H1 (cell line): ENCODE measurements around the gene ORAI3. TPM values are rescaled to one million over a fixed set of nuclear protein-coding genes. Genes with fewer than 3 reads are reported as not detected.

ENCODE experiments used
- CTCF ChIA-PET: fragments of 300-600 bp; sonication (Branson Sonifier 250); formaldehyde crosslinking; loops from one replicate; lab custom pipeline; 2021; ENCODE audit not compliant: partially characterized antibody; lab: Charles Lee
- POLR2A ChIA-PET: fragments of 300-600 bp; sonication (Branson Sonifier 250); formaldehyde crosslinking; loops from one replicate; lab custom pipeline; 2021; ENCODE audit warnings: inconsistent platforms; ENCODE audit not compliant: partially characterized antibody; lab: Charles Lee
- DNase-seq, 2 experiments: peaks; one replicate each; pipeline versions ENCODE4 v3.0.0 to v3.0.0-alpha.2; 2010 to 2022; ENCODE audit warnings: low spot score in 2 of 2, low read depth in 1 of 2, mixed read lengths in 1 of 2
- FAIRE-seq: peaks from 2 replicates; lab custom pipeline; 2011; peaks lifted over from hg19 to GRCh38; lab: Jason Lieb, UNC
- H2AFZ ChIP-seq: 2 replicates; pipeline ENCODE4 v1.8.1; 2012; ENCODE audit warnings: low read length, inconsistent platforms
- H2AK5ac ChIP-seq: 2 replicates; pipeline ENCODE4 v1.6.1; 2013; ENCODE audit warnings: low read depth, low read length
- H2BK120ac ChIP-seq: replicated peaks from 2 replicates; pipeline ENCODE3; 2013; ENCODE audit warnings: low read depth, low read length, inconsistent platforms
- H2BK12ac ChIP-seq: 2 replicates; pipeline ENCODE4 v1.6.1; 2013; ENCODE audit warnings: low read depth, low read length
- H2BK15ac ChIP-seq: 2 replicates; pipeline ENCODE4 v1.6.1; 2013; ENCODE audit warnings: low read length
- H2BK20ac ChIP-seq: 2 replicates; pipeline ENCODE4 v1.6.1; 2013; ENCODE audit warnings: low read length
- H2BK5ac ChIP-seq: 2 replicates; pipeline ENCODE4 v1.6.1; 2013; ENCODE audit warnings: low read depth, low read length
- H3K14ac ChIP-seq: 2 replicates; pipeline ENCODE4 v1.6.1; 2013; ENCODE audit warnings: inconsistent platforms; ENCODE audit not compliant: insufficient read length
- H3K18ac ChIP-seq: 2 replicates; pipeline ENCODE4 v1.6.1; 2013; ENCODE audit warnings: low read length; ENCODE audit errors: extremely low read depth
- H3K23ac ChIP-seq: 2 replicates; pipeline ENCODE4 v1.6.1; 2013; ENCODE audit warnings: inconsistent platforms; ENCODE audit not compliant: insufficient read length
- H3K23me2 ChIP-seq: 2 replicates; pipeline ENCODE4 v1.6.1; 2013; ENCODE audit warnings: low read depth, low read length
- H3K27ac ChIP-seq: 2 replicates; pipeline ENCODE4 v1.6.1; 2011; ENCODE audit warnings: low read depth, low read length, inconsistent platforms
- H3K27me3 ChIP-seq, 4 experiments: replicated peaks in 1 of 4; 1 replicate in 1 of 4; 2 replicates in 3 of 4; pipeline versions ENCODE4 v1.6.1 to v1.8.1; 2011 to 2013; ENCODE audit warnings: low read length in 3 of 4, mild to moderate bottlenecking in 3 of 4, inconsistent platforms in 2 of 4, mixed read lengths in 2 of 4, moderate library complexity in 1 of 4; ENCODE audit not compliant: control insufficient read depth in 3 of 4, insufficient read depth in 3 of 4; ENCODE audit errors: extremely low read depth in 1 of 4
- H3K36me3 ChIP-seq, 4 experiments: 2 replicates each; pipeline versions ENCODE4 v1.6.1 to v1.8.1; 2011 to 2013; ENCODE audit warnings: mild to moderate bottlenecking in 4 of 4, low read length in 3 of 4, moderate library complexity in 2 of 4, control low read depth in 1 of 4, inconsistent platforms in 1 of 4; ENCODE audit not compliant: insufficient read depth in 4 of 4, control insufficient read depth in 2 of 4
- H3K4ac ChIP-seq: replicated peaks from 2 replicates; pipeline ENCODE3; 2013; ENCODE audit warnings: low read length, low read depth, mixed read lengths, inconsistent platforms; ENCODE audit not compliant: insufficient read length
- H3K4me1 ChIP-seq, 4 experiments: replicated peaks in 1 of 4; 1 replicate in 1 of 4; 2 replicates in 3 of 4; pipeline versions ENCODE4 v1.6.1 to v1.8.1; 2011 to 2013; ENCODE audit warnings: low read length in 3 of 4, inconsistent platforms in 2 of 4, mixed read lengths in 1 of 4; ENCODE audit not compliant: insufficient read depth in 4 of 4, control insufficient read depth in 3 of 4
- H3K4me2 ChIP-seq, 2 experiments: 2 replicates each; pipeline versions ENCODE4 v1.6.1 to v1.8.1; 2011 to 2013; ENCODE audit warnings: low read depth in 2 of 2, low read length in 2 of 2, control low read depth in 1 of 2, inconsistent platforms in 1 of 2, mild to moderate bottlenecking in 1 of 2; ENCODE audit not compliant: insufficient read depth in 1 of 2
- H3K4me3 ChIP-seq, 4 experiments: fragments of 200-600, 300-600 bp in 1 of 4; sonication (generic), shearing (Covaris generic), sonication (Bioruptor Twin) in 1 of 4; 2 replicates each; pipeline versions ENCODE4 v1.5.1 to v1.8.1; 2011 to 2016; ENCODE audit warnings: low read length in 4 of 4, low read depth in 3 of 4, control low read depth in 2 of 4, inconsistent platforms in 2 of 4, mild to moderate bottlenecking in 2 of 4, mixed read lengths in 1 of 4, moderate library complexity in 1 of 4; ENCODE audit not compliant: insufficient read depth in 2 of 4; ENCODE audit errors: extremely low read depth in 1 of 4
- H3K56ac ChIP-seq: replicated peaks from 2 replicates; pipeline ENCODE3; 2013; ENCODE audit warnings: low read depth, mild to moderate bottlenecking, mixed read lengths, low read length, inconsistent platforms; ENCODE audit not compliant: insufficient read length
- H3K79me1 ChIP-seq: 2 replicates; pipeline ENCODE4 v1.6.1; 2013; ENCODE audit warnings: low read depth, low read length, control low read depth
- H3K79me2 ChIP-seq, 2 experiments: 2 replicates each; pipeline versions ENCODE4 v1.6.1 to v1.8.1; 2012 to 2013; ENCODE audit warnings: low read length in 2 of 2, mild to moderate bottlenecking in 2 of 2, inconsistent platforms in 1 of 2; ENCODE audit not compliant: insufficient read depth in 2 of 2, control insufficient read depth in 1 of 2
- H3K9ac ChIP-seq, 4 experiments: replicated peaks in 1 of 4; 1 replicate in 1 of 4; 2 replicates in 3 of 4; pipeline versions ENCODE4 v1.6.1 to v1.8.1; 2011 to 2013; ENCODE audit warnings: low read depth in 3 of 4, low read length in 3 of 4, control low read depth in 2 of 4, mild to moderate bottlenecking in 2 of 4, moderate library complexity in 2 of 4, inconsistent platforms in 1 of 4; ENCODE audit errors: extremely low read depth in 1 of 4
- H3K9me3 ChIP-seq, 2 experiments: 2 replicates each; pipeline versions ENCODE4 v1.6.1 to v1.8.1; 2012 to 2013; ENCODE audit warnings: mild to moderate bottlenecking in 2 of 2, moderate library complexity in 2 of 2, control low read depth in 1 of 2, inconsistent platforms in 1 of 2, low read depth in 1 of 2, low read length in 1 of 2, mixed read lengths in 1 of 2; ENCODE audit not compliant: insufficient read depth in 2 of 2
- H4K20me1 ChIP-seq, 2 experiments: replicated peaks in 1 of 2; 2 replicates each; pipeline versions ENCODE3 to v1.8.1; 2011 to 2013; ENCODE audit warnings: inconsistent platforms in 2 of 2, low read length in 2 of 2, mild to moderate bottlenecking in 1 of 2; ENCODE audit not compliant: insufficient read depth in 2 of 2, control insufficient read depth in 1 of 2
- H4K5ac ChIP-seq: 2 replicates; pipeline ENCODE4 v1.6.1; 2013; ENCODE audit warnings: low read length, low read depth, mixed read lengths, inconsistent platforms; ENCODE audit not compliant: insufficient read length
- H4K8ac ChIP-seq: 2 replicates; pipeline ENCODE4 v1.8.0; 2013; ENCODE audit warnings: mild to moderate bottlenecking, moderate library complexity, low read length, inconsistent platforms; ENCODE audit not compliant: insufficient read depth; ENCODE audit errors: extremely low read depth
- H4K91ac ChIP-seq: replicated peaks from 2 replicates; pipeline ENCODE3; 2013; ENCODE audit warnings: low read length, mixed read lengths, inconsistent platforms; ENCODE audit not compliant: insufficient read length
- POLR2AphosphoS5 ChIP-seq: IDR thresholded peaks from 2 replicates; pipeline ENCODE4 v1.6.1; 2011; ENCODE audit warnings: low read depth, low read length
- SRF ChIP-seq: IDR thresholded peaks from 2 replicates; pipeline ENCODE4 v1.6.1; 2011; ENCODE audit warnings: mild to moderate bottlenecking, low read depth, low read length, moderate library complexity
- WGBS, 2 experiments: shearing (Covaris generic) in 1 of 2; methylation state at CpG; one replicate each; pipeline versions ENCODE4 v1.1.6 to v1.1.7; 2013 to 2015; ENCODE audit warnings: low lambda C conversion rate in 2 of 2, mixed read lengths in 2 of 2, inconsistent platforms in 1 of 2, low coverage in 1 of 2, missing lambda C conversion rate in 1 of 2; ENCODE audit not compliant: insufficient replicate concordance in 2 of 2, insufficient coverage in 1 of 2, insufficient read length in 1 of 2; ENCODE audit errors: extremely low coverage in 1 of 2, missing lambda C conversion rate in 1 of 2; 5-methylcytosine and 5-hydroxymethylcytosine counted together
- polyA plus RNA-seq, 7 experiments: library from polyadenylated mRNA; depleted of rRNA in 3 of 7; stranded (reverse) in 5 of 7; unstranded in 2 of 7; fragments of >200 nt in 5 of 7; fragments of 200-250 nt in 2 of 7; gene quantifications; 1 replicate in 5 of 7; 2 replicates in 1 of 7; 4 replicates in 1 of 7; pipeline versions ENCODE4 v1.2.1 to v1.2.3, GENCODE V29; 2011 to 2013; ENCODE audit warnings: missing spikeins in 2 of 7, mixed read lengths in 2 of 7
- total RNA-seq: library from RNA; stranded (reverse); fragmentation: NEBNext Ultra II Directional; extraction: Animal tissue kit (Norgen Biotek cat#: 25700); gene quantifications from 2 replicates; pipeline ENCODE4 v1.2.1, GENCODE V29; 2021

The ORAI3 gene
- total and polyA plus RNA-seq, 2 of the 8 experiments (the other 6 are each of a cell fraction or from before 2014, with no cell fraction given): 8.7 to 24.5 TPM

GRCh38 chr16:30947541-30947858 is 1.4 kb upstream of the ORAI3 start:
- ChIA-PET CTCF (interaction anchor here (1.4 to 2.6 kb wide), 2 partner anchors 11 to 36 kb away, joined by 3 to 19 read pairs; no protein-coding TSS in a partner anchor), POLR2A (interaction anchor here (0.8 to 4.4 kb wide), 13 partner anchors 10 to 233 kb away, joined by 3 to 23 read pairs (median 4); partner anchors contain the start of genes FBXL19, FUS and SETD1A)
- Histone ChIP-seq H3K4ac (no peak overlapping the region), H3K18ac (peak overlapping the region; percentile 78; the same call in 1 of the 2 replicates), H3K9me3 (no peaks in the 10 kb centered on the region), H3K4me3 (peak overlapping the region; percentile 23 to 98 (median 66)), H3K27me3 (no peaks in the 10 kb centered on the region), H3K9ac (peak overlapping the region in 3 of 4 experiments; percentile 49 to 70 (median 69); a peak in 5 of 7 replicates), H2AK5ac (0 out of 2 replicates have a peak overlapping the region, but pooled peaks have one; percentile 34), H3K23ac (no peak overlapping the region), H3K79me2 (no peaks in the 10 kb centered on the region), H4K91ac (peak overlapping the region; percentile 77), H4K8ac (peak overlapping the region; percentile 15; the same call in 1 of the 2 replicates), H2BK20ac (no peak overlapping the region), H3K36me3 (peaks cover 9 to 20% (median 11%) of the 10 kb centered on the region in 4 experiments; a peak in 7 of 8 replicates), H2BK15ac (no peak overlapping the region), H3K23me2 (peaks cover 12% of the 10 kb centered on the region), H3K14ac (no peak overlapping the region), H3K4me2 (peak overlapping the region; percentile 72 to 85), H3K4me1 (peaks cover 0 to 32% (median 22%) of the 10 kb centered on the region in 4 experiments; a peak in 6 of 7 replicates), H2AFZ (no peak overlapping the region), H2BK12ac (no peak overlapping the region; the same call in 1 of the 2 replicates), H3K79me1 (no peaks in the 10 kb centered on the region), H2BK120ac (no peak overlapping the region), H4K5ac (peak overlapping the region; percentile 83), H4K20me1 (peaks cover 0 to 6% of the 10 kb centered on the region in 2 experiments), H3K27ac (peak overlapping the region; percentile 89), H2BK5ac (peak overlapping the region; percentile 91; the same call in 1 of the 2 replicates), H3K56ac (peak overlapping the region; percentile 80)
- FAIRE-seq: no peak
- DNase-seq: no peak
- TF ChIP-seq POLR2AphosphoS5: peak; percentile 66; the same call in 1 of the 2 replicates
- no peak for TF ChIP-seq SRF
- no CpG with 5 or more reads among the region's 3 CpGs for WGBS, 2 experiments
